H1 (cell line): ENCODE data around the gene KCNK3. TPM values are rescaled to one million over a fixed set of nuclear protein-coding genes. Genes with fewer than 3 reads are reported as not detected.

Source experiments
- CTCF ChIA-PET: fragments of 300-600 bp; sonication (Branson Sonifier 250); formaldehyde crosslinking; loops from one replicate; lab custom pipeline; 2021; ENCODE audit not compliant: partially characterized antibody; lab: Charles Lee
- POLR2A ChIA-PET: fragments of 300-600 bp; sonication (Branson Sonifier 250); formaldehyde crosslinking; loops from one replicate; lab custom pipeline; 2021; ENCODE audit warnings: inconsistent platforms; ENCODE audit not compliant: partially characterized antibody; lab: Charles Lee
- DNase-seq, 2 experiments: peaks; one replicate each; pipeline versions ENCODE4 v3.0.0 to v3.0.0-alpha.2; 2010 to 2022; ENCODE audit warnings: low spot score in 2 of 2, low read depth in 1 of 2, mixed read lengths in 1 of 2
- FAIRE-seq: peaks from 2 replicates; lab custom pipeline; 2011; peaks lifted over from hg19 to GRCh38; lab: Jason Lieb, UNC
- H2AFZ ChIP-seq: 2 replicates; pipeline ENCODE4 v1.8.1; 2012; ENCODE audit warnings: low read length, inconsistent platforms
- H2AK5ac ChIP-seq: 2 replicates; pipeline ENCODE4 v1.6.1; 2013; ENCODE audit warnings: low read depth, low read length
- H2BK120ac ChIP-seq: replicated peaks from 2 replicates; pipeline ENCODE3; 2013; ENCODE audit warnings: low read depth, low read length, inconsistent platforms
- H2BK12ac ChIP-seq: 2 replicates; pipeline ENCODE4 v1.6.1; 2013; ENCODE audit warnings: low read depth, low read length
- H2BK15ac ChIP-seq: 2 replicates; pipeline ENCODE4 v1.6.1; 2013; ENCODE audit warnings: low read length
- H2BK20ac ChIP-seq: 2 replicates; pipeline ENCODE4 v1.6.1; 2013; ENCODE audit warnings: low read length
- H2BK5ac ChIP-seq: 2 replicates; pipeline ENCODE4 v1.6.1; 2013; ENCODE audit warnings: low read depth, low read length
- H3K14ac ChIP-seq: 2 replicates; pipeline ENCODE4 v1.6.1; 2013; ENCODE audit warnings: inconsistent platforms; ENCODE audit not compliant: insufficient read length
- H3K18ac ChIP-seq: 2 replicates; pipeline ENCODE4 v1.6.1; 2013; ENCODE audit warnings: low read length; ENCODE audit errors: extremely low read depth
- H3K23ac ChIP-seq: 2 replicates; pipeline ENCODE4 v1.6.1; 2013; ENCODE audit warnings: inconsistent platforms; ENCODE audit not compliant: insufficient read length
- H3K23me2 ChIP-seq: 2 replicates; pipeline ENCODE4 v1.6.1; 2013; ENCODE audit warnings: low read depth, low read length
- H3K27ac ChIP-seq: 2 replicates; pipeline ENCODE4 v1.6.1; 2011; ENCODE audit warnings: low read depth, low read length, inconsistent platforms
- H3K27me3 ChIP-seq, 4 experiments: replicated peaks in 1 of 4; 1 replicate in 1 of 4; 2 replicates in 3 of 4; pipeline versions ENCODE4 v1.6.1 to v1.8.1; 2011 to 2013; ENCODE audit warnings: low read length in 3 of 4, mild to moderate bottlenecking in 3 of 4, inconsistent platforms in 2 of 4, mixed read lengths in 2 of 4, moderate library complexity in 1 of 4; ENCODE audit not compliant: control insufficient read depth in 3 of 4, insufficient read depth in 3 of 4; ENCODE audit errors: extremely low read depth in 1 of 4
- H3K36me3 ChIP-seq, 4 experiments: 2 replicates each; pipeline versions ENCODE4 v1.6.1 to v1.8.1; 2011 to 2013; ENCODE audit warnings: mild to moderate bottlenecking in 4 of 4, low read length in 3 of 4, moderate library complexity in 2 of 4, control low read depth in 1 of 4, inconsistent platforms in 1 of 4; ENCODE audit not compliant: insufficient read depth in 4 of 4, control insufficient read depth in 2 of 4
- H3K4ac ChIP-seq: replicated peaks from 2 replicates; pipeline ENCODE3; 2013; ENCODE audit warnings: low read length, low read depth, mixed read lengths, inconsistent platforms; ENCODE audit not compliant: insufficient read length
- H3K4me1 ChIP-seq, 4 experiments: replicated peaks in 1 of 4; 1 replicate in 1 of 4; 2 replicates in 3 of 4; pipeline versions ENCODE4 v1.6.1 to v1.8.1; 2011 to 2013; ENCODE audit warnings: low read length in 3 of 4, inconsistent platforms in 2 of 4, mixed read lengths in 1 of 4; ENCODE audit not compliant: insufficient read depth in 4 of 4, control insufficient read depth in 3 of 4
- H3K4me2 ChIP-seq, 2 experiments: 2 replicates each; pipeline versions ENCODE4 v1.6.1 to v1.8.1; 2011 to 2013; ENCODE audit warnings: low read depth in 2 of 2, low read length in 2 of 2, control low read depth in 1 of 2, inconsistent platforms in 1 of 2, mild to moderate bottlenecking in 1 of 2; ENCODE audit not compliant: insufficient read depth in 1 of 2
- H3K4me3 ChIP-seq, 4 experiments: fragments of 200-600, 300-600 bp in 1 of 4; sonication (generic), shearing (Covaris generic), sonication (Bioruptor Twin) in 1 of 4; 2 replicates each; pipeline versions ENCODE4 v1.5.1 to v1.8.1; 2011 to 2016; ENCODE audit warnings: low read length in 4 of 4, low read depth in 3 of 4, control low read depth in 2 of 4, inconsistent platforms in 2 of 4, mild to moderate bottlenecking in 2 of 4, mixed read lengths in 1 of 4, moderate library complexity in 1 of 4; ENCODE audit not compliant: insufficient read depth in 2 of 4; ENCODE audit errors: extremely low read depth in 1 of 4
- H3K56ac ChIP-seq: replicated peaks from 2 replicates; pipeline ENCODE3; 2013; ENCODE audit warnings: low read depth, mild to moderate bottlenecking, mixed read lengths, low read length, inconsistent platforms; ENCODE audit not compliant: insufficient read length
- H3K79me1 ChIP-seq: 2 replicates; pipeline ENCODE4 v1.6.1; 2013; ENCODE audit warnings: low read depth, low read length, control low read depth
- H3K79me2 ChIP-seq, 2 experiments: 2 replicates each; pipeline versions ENCODE4 v1.6.1 to v1.8.1; 2012 to 2013; ENCODE audit warnings: low read length in 2 of 2, mild to moderate bottlenecking in 2 of 2, inconsistent platforms in 1 of 2; ENCODE audit not compliant: insufficient read depth in 2 of 2, control insufficient read depth in 1 of 2
- H3K9ac ChIP-seq, 4 experiments: replicated peaks in 1 of 4; 1 replicate in 1 of 4; 2 replicates in 3 of 4; pipeline versions ENCODE4 v1.6.1 to v1.8.1; 2011 to 2013; ENCODE audit warnings: low read depth in 3 of 4, low read length in 3 of 4, control low read depth in 2 of 4, mild to moderate bottlenecking in 2 of 4, moderate library complexity in 2 of 4, inconsistent platforms in 1 of 4; ENCODE audit errors: extremely low read depth in 1 of 4
- H3K9me3 ChIP-seq, 2 experiments: 2 replicates each; pipeline versions ENCODE4 v1.6.1 to v1.8.1; 2012 to 2013; ENCODE audit warnings: mild to moderate bottlenecking in 2 of 2, moderate library complexity in 2 of 2, control low read depth in 1 of 2, inconsistent platforms in 1 of 2, low read depth in 1 of 2, low read length in 1 of 2, mixed read lengths in 1 of 2; ENCODE audit not compliant: insufficient read depth in 2 of 2
- H4K20me1 ChIP-seq, 2 experiments: replicated peaks in 1 of 2; 2 replicates each; pipeline versions ENCODE3 to v1.8.1; 2011 to 2013; ENCODE audit warnings: inconsistent platforms in 2 of 2, low read length in 2 of 2, mild to moderate bottlenecking in 1 of 2; ENCODE audit not compliant: insufficient read depth in 2 of 2, control insufficient read depth in 1 of 2
- H4K5ac ChIP-seq: 2 replicates; pipeline ENCODE4 v1.6.1; 2013; ENCODE audit warnings: low read length, low read depth, mixed read lengths, inconsistent platforms; ENCODE audit not compliant: insufficient read length
- H4K8ac ChIP-seq: 2 replicates; pipeline ENCODE4 v1.8.0; 2013; ENCODE audit warnings: mild to moderate bottlenecking, moderate library complexity, low read length, inconsistent platforms; ENCODE audit not compliant: insufficient read depth; ENCODE audit errors: extremely low read depth
- H4K91ac ChIP-seq: replicated peaks from 2 replicates; pipeline ENCODE3; 2013; ENCODE audit warnings: low read length, mixed read lengths, inconsistent platforms; ENCODE audit not compliant: insufficient read length
- BCL11A ChIP-seq, 2 experiments: IDR thresholded peaks; one replicate each; pipeline ENCODE4 v1.6.1; 2011; ENCODE audit warnings: low read depth in 2 of 2, low read length in 2 of 2, mild to moderate bottlenecking in 2 of 2
- BRCA1 ChIP-seq: IDR thresholded peaks from 2 replicates; pipeline ENCODE4 v1.6.1; 2012; ENCODE audit warnings: low read depth, low read length, improper control_type of control experiment
- EP300 ChIP-seq, 2 experiments: IDR thresholded peaks; 1 replicate in 1 of 2; 2 replicates in 1 of 2; pipeline ENCODE4 v1.6.1; 2011 to 2012; ENCODE audit warnings: low read depth in 2 of 2, low read length in 2 of 2, mild to moderate bottlenecking in 2 of 2, borderline replicate concordance in 1 of 2, inconsistent platforms in 1 of 2, moderate library complexity in 1 of 2
- FOSL1 ChIP-seq: IDR thresholded peaks from 2 replicates; pipeline ENCODE4 v1.6.1; 2011; ENCODE audit warnings: mild to moderate bottlenecking, low read depth, low read length, moderate library complexity; ENCODE audit not compliant: insufficient read depth
- JUN ChIP-seq: IDR thresholded peaks from 2 replicates; pipeline ENCODE4 v1.6.1; 2011; ENCODE audit warnings: low read depth, mild to moderate bottlenecking, improper control_type of control experiment, low read length
- KDM1A ChIP-seq: fragments of 200-600, 300-600 bp; sonication (generic); IDR thresholded peaks from 2 replicates; pipeline ENCODE4 v1.7.1; 2016; ENCODE audit warnings: mild to moderate bottlenecking, low read length, borderline replicate concordance
- MAX ChIP-seq: IDR thresholded peaks from 2 replicates; pipeline ENCODE4 v1.6.1; 2012; ENCODE audit warnings: inconsistent platforms
- POLR2A ChIP-seq, 2 experiments: IDR thresholded peaks; 1 replicate in 1 of 2; 2 replicates in 1 of 2; pipeline ENCODE4 v1.6.1; 2011; ENCODE audit warnings: low read depth in 2 of 2, low read length in 2 of 2, mild to moderate bottlenecking in 2 of 2; ENCODE audit errors: control extremely low read depth in 1 of 2
- RAD21 ChIP-seq, 2 experiments: IDR thresholded peaks in 1 of 2; conservative IDR thresholded peaks in 1 of 2; 2 replicates each; pipeline ENCODE4 v1.6.1; 2011; ENCODE audit warnings: low read depth in 2 of 2, low read length in 2 of 2, improper control_type of control experiment in 1 of 2, inconsistent platforms in 1 of 2, mild to moderate bottlenecking in 1 of 2, moderate library complexity in 1 of 2
- RFX5 ChIP-seq: IDR thresholded peaks from 2 replicates; pipeline ENCODE4 v1.6.1; 2011; ENCODE audit warnings: low read depth, low read length, improper control_type of control experiment, borderline replicate concordance
- TAF1 ChIP-seq: IDR thresholded peaks from 2 replicates; pipeline ENCODE4 v1.6.1; 2011; ENCODE audit warnings: mild to moderate bottlenecking, low read depth, low read length
- YY1 ChIP-seq: IDR thresholded peaks from 2 replicates; pipeline ENCODE4 v1.6.1; 2011; ENCODE audit warnings: low read depth, mild to moderate bottlenecking, low read length
- WGBS, 2 experiments: shearing (Covaris generic) in 1 of 2; methylation state at CpG; one replicate each; pipeline versions ENCODE4 v1.1.6 to v1.1.7; 2013 to 2015; ENCODE audit warnings: low lambda C conversion rate in 2 of 2, mixed read lengths in 2 of 2, inconsistent platforms in 1 of 2, low coverage in 1 of 2, missing lambda C conversion rate in 1 of 2; ENCODE audit not compliant: insufficient replicate concordance in 2 of 2, insufficient coverage in 1 of 2, insufficient read length in 1 of 2; ENCODE audit errors: extremely low coverage in 1 of 2, missing lambda C conversion rate in 1 of 2; 5-methylcytosine and 5-hydroxymethylcytosine counted together
- polyA plus RNA-seq, 7 experiments: library from polyadenylated mRNA; depleted of rRNA in 3 of 7; stranded (reverse) in 5 of 7; unstranded in 2 of 7; fragments of >200 nt in 5 of 7; fragments of 200-250 nt in 2 of 7; gene quantifications; 1 replicate in 5 of 7; 2 replicates in 1 of 7; 4 replicates in 1 of 7; pipeline versions ENCODE4 v1.2.1 to v1.2.3, GENCODE V29; 2011 to 2013; ENCODE audit warnings: missing spikeins in 2 of 7, mixed read lengths in 2 of 7
- total RNA-seq: library from RNA; stranded (reverse); fragmentation: NEBNext Ultra II Directional; extraction: Animal tissue kit (Norgen Biotek cat#: 25700); gene quantifications from 2 replicates; pipeline ENCODE4 v1.2.1, GENCODE V29; 2021

KCNK3 gene
- total and polyA plus RNA-seq, 2 of the 8 experiments (the other 6 are each of a cell fraction or from before 2014, with no cell fraction given) = 0.29 to 0.30 TPM

- Histone ChIP-seq H2AK5ac (no peak overlapping the region), H2BK15ac (no peak overlapping the region), H3K79me2 (no peaks in the 10 kb centered on the region), H3K9me3 (no peaks in the 10 kb centered on the region), H3K36me3 (no peaks in the 10 kb centered on the region), H3K23ac (no peak overlapping the region), H2BK120ac (no peak overlapping the region), H3K27ac (no peak overlapping the region), H3K27me3 (peaks cover 0 to 3% (median under 1%) of the 10 kb centered on the region in 4 experiments; a peak in 2 of 7 replicates), H3K4me2 (no peak overlapping the region), H3K18ac (no peak overlapping the region), H3K14ac (no peak overlapping the region), H2AFZ (no peak overlapping the region), H3K79me1 (no peaks in the 10 kb centered on the region), H4K91ac (no peak overlapping the region), H4K8ac (no peak overlapping the region; the same call in 1 of the 2 replicates), H4K20me1 (no peaks in the 10 kb centered on the region), H3K9ac (no peak overlapping the region), H2BK20ac (no peak overlapping the region), H3K56ac (no peak overlapping the region), H3K4ac (no peak overlapping the region), H3K23me2 (no peaks in the 10 kb centered on the region), H3K4me1 (no peaks in the 10 kb centered on the region), H2BK5ac (no peak overlapping the region), H4K5ac (no peak overlapping the region), H2BK12ac (no peak overlapping the region), H3K4me3 (no peak overlapping the region)
- no peak for FAIRE-seq
- DNase-seq = no peak
- WGBS, 2 experiments = 85% methylated on average over 16 of the region's 16 CpGs; no CpG with 5 or more reads in 1 of the 2 experiments
- ChIA-PET CTCF (interaction anchor here (1.1 to 1.5 kb wide), 5 partner anchors 55 to 93 kb away, joined by 3 to 6 read pairs (median 3); no protein-coding TSS in a partner anchor), POLR2A (interaction anchor here (1.1 kb wide), 1 partner anchor 37 kb away, joined by 3 read pairs; no protein-coding TSS in a partner anchor)
- TF ChIP-seq JUN (no peak), RFX5 (no peak), POLR2A (IDR thresholded peaks at IDR 0.05; ENCODE audit: control extremely low read depth in 1 of 2, low read depth in 2 of 2, low read length in 2 of 2) (no peak), TAF1 (no peak), RAD21 (IDR thresholded peaks at IDR 0.05 in 1 of 2, conservative IDR thresholded peaks at IDR 0.05 in 1 of 2; ENCODE audit: low read depth in 2 of 2, low read length in 2 of 2) (no peak), YY1 (no peak), MAX (no peak), KDM1A (no peak), BRCA1 (no peak), BCL11A (IDR thresholded peaks at IDR 0.05; ENCODE audit: low read depth in 2 of 2, low read length in 2 of 2) (no peak), EP300 (IDR thresholded peaks at IDR 0.05; ENCODE audit: borderline replicate concordance in 1 of 2, low read depth in 2 of 2, low read length in 2 of 2) (no peak), FOSL1 (no peak)
These were observed 6.3 kb upstream of the KCNK3 start for GRCh38 chr2:26685989-26686839.
